Measurements from ENCODE around the gene CORO2A. TPM values are rescaled to one million over a fixed set of nuclear protein-coding genes. Genes with fewer than 3 reads are reported as not detected.

Gene CORO2A
- total and polyA plus RNA-seq, 2 of the 8 experiments (the other 6 are each of a cell fraction or from before 2014, with no cell fraction given): 13.7 to 27.9 TPM

GRCh38 chr9:98140503-98140902, 51.9 kb downstream of the CORO2A start:
- H3K27ac ChIP-seq (ENCODE audit: low read depth, low read length): no peak overlapping the region
- no peaks in the 10 kb centered on the region for H3K79me1 ChIP-seq (ENCODE audit: low read depth, low read length)
- H2BK15ac ChIP-seq (ENCODE audit: low read length): no peak overlapping the region
- H2AFZ ChIP-seq (ENCODE audit: low read length): no peak overlapping the region
- H3K23me2 ChIP-seq (ENCODE audit: low read depth, low read length): no peaks in the 10 kb centered on the region
- FAIRE-seq (no peak), DNase-seq (ENCODE audit: low read depth in 1 of 2, low spot score in 2 of 2) (no peak)
- H4K8ac ChIP-seq (ENCODE audit: extremely low read depth, insufficient read depth, low read length): no peak overlapping the region
- no peak overlapping the region for H3K4me2 ChIP-seq (ENCODE audit: insufficient read depth in 1 of 2, low read depth in 2 of 2, low read length in 2 of 2)
- H2BK20ac ChIP-seq (ENCODE audit: low read length): no peak overlapping the region
- H3K36me3 ChIP-seq (ENCODE audit: control insufficient read depth in 2 of 4, insufficient read depth in 4 of 4, low read length in 3 of 4): no peaks in the 10 kb centered on the region; a peak in 1 of 8 replicates
- H3K4ac ChIP-seq (replicated peaks; ENCODE audit: insufficient read length, low read depth, low read length): no peak overlapping the region
- H4K91ac ChIP-seq (replicated peaks; ENCODE audit: insufficient read length, low read length): no peak overlapping the region
- H3K18ac ChIP-seq (ENCODE audit: extremely low read depth, low read length): no peak overlapping the region
- WGBS, 2 experiments (ENCODE audit: extremely low coverage in 1 of 2, insufficient coverage in 1 of 2, insufficient read length in 1 of 2, insufficient replicate concordance in 2 of 2, low coverage in 1 of 2, low lambda C conversion rate in 2 of 2, missing lambda C conversion rate in 1 of 2): 93% methylated on average over 5 of the region's 5 CpGs; no CpG with 5 or more reads in 1 of the 2 experiments
- CTCF ChIA-PET (ENCODE audit: partially characterized antibody): interaction anchor here (2.0 kb wide), 1 partner anchor 67 kb away, joined by 4 read pairs; no protein-coding TSS in a partner anchor
- no peak overlapping the region for H3K4me3 ChIP-seq (ENCODE audit: extremely low read depth in 1 of 4, insufficient read depth in 2 of 4, low read depth in 3 of 4, low read length in 4 of 4)
- H4K20me1 ChIP-seq (replicated peaks in 1 of 2; ENCODE audit: control insufficient read depth in 1 of 2, insufficient read depth in 2 of 2, low read length in 2 of 2): peaks cover 0 to 2% of the 10 kb centered on the region in 2 experiments
- no peak overlapping the region for H2AK5ac ChIP-seq (ENCODE audit: low read depth, low read length)
- TF ChIP-seq TBP (IDR thresholded peaks at IDR 0.05; ENCODE audit: low read depth, low read length) (no peak), EZH2 (IDR thresholded peaks at IDR 0.05; ENCODE audit: low read depth, low read length, severe bottlenecking) (no peak), CBX8 (IDR thresholded peaks at IDR 0.05; ENCODE audit: borderline replicate concordance, low read depth, low read length) (no peak), ATF3 (IDR thresholded peaks at IDR 0.05; ENCODE audit: insufficient read depth, low read depth, low read length) (no peak), MAFK (IDR thresholded peaks at IDR 0.05; ENCODE audit: low read depth, low read length) (no peak), BRCA1 (IDR thresholded peaks at IDR 0.05; ENCODE audit: low read depth, low read length) (no peak), SUZ12 (IDR thresholded peaks at IDR 0.05; ENCODE audit: low read length) (no peak), CBX5 (IDR thresholded peaks at IDR 0.05; ENCODE audit: low read depth, low read length) (no peak)
- TF ChIP-seq, protein P1, sequence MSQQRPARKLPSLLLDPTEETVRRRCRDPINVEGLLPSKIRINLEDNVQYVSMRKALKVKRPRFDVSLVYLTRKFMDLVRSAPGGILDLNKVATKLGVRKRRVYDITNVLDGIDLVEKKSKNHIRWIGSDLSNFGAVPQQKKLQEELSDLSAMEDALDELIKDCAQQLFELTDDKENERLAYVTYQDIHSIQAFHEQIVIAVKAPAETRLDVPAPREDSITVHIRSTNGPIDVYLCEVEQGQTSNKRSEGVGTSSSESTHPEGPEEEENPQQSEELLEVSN (IDR thresholded peaks at IDR 0.05): no peak
- H3K27me3 ChIP-seq (replicated peaks in 1 of 4; ENCODE audit: control insufficient read depth in 3 of 4, extremely low read depth in 1 of 4, insufficient read depth in 3 of 4, low read length in 3 of 4): no peaks in the 10 kb centered on the region
- no peak overlapping the region for H2BK5ac ChIP-seq (ENCODE audit: low read depth, low read length)
- H4K5ac ChIP-seq (ENCODE audit: insufficient read length, low read depth, low read length): no peak overlapping the region
- H3K9me3 ChIP-seq (ENCODE audit: insufficient read depth in 2 of 2, low read depth in 1 of 2, low read length in 1 of 2): no peaks in the 10 kb centered on the region
- H3K14ac ChIP-seq (ENCODE audit: insufficient read length): no peak overlapping the region
- H3K56ac ChIP-seq (replicated peaks; ENCODE audit: insufficient read length, low read depth, low read length): no peak overlapping the region
- no peak overlapping the region for H2BK12ac ChIP-seq (ENCODE audit: low read depth, low read length)
- H2BK120ac ChIP-seq (replicated peaks; ENCODE audit: low read depth, low read length): no peak overlapping the region
- POLR2A ChIA-PET (ENCODE audit: partially characterized antibody): no interaction called here
- H3K4me1 ChIP-seq (replicated peaks in 1 of 4; ENCODE audit: control insufficient read depth in 3 of 4, insufficient read depth in 4 of 4, low read length in 3 of 4): no peaks in the 10 kb centered on the region
- no peak overlapping the region for H3K9ac ChIP-seq (replicated peaks in 1 of 4; ENCODE audit: extremely low read depth in 1 of 4, low read depth in 3 of 4, low read length in 3 of 4)
- H3K79me2 ChIP-seq (ENCODE audit: control insufficient read depth in 1 of 2, insufficient read depth in 2 of 2, low read length in 2 of 2): no peaks in the 10 kb centered on the region
- no peak overlapping the region for H3K23ac ChIP-seq (ENCODE audit: insufficient read length)
